IMR-90 (cell line): Measurements from ENCODE around the gene MSI2. TPM values are rescaled to one million over a fixed set of nuclear protein-coding genes. Genes with fewer than 3 reads are reported as not detected.

ENCODE experiments used
- ATAC-seq: fragments of 200-7000 bp; cut with Tn5 transposase; 2 replicates; pipeline ENCODE4 v1.9.1; 2020; ENCODE audit warnings: low read depth, mild to moderate bottlenecking, moderate library complexity
- BruUV-seq: library from RNA; stranded (reverse); fragments of 400-500 nt; replicated peaks from 2 replicates; lab custom pipeline; 2021; lab: Mats Ljungman, UMichigan
- CTCF ChIA-PET: fragments of 300-600 bp; formaldehyde crosslinking; extraction: SDS; loops from one replicate; lab custom pipeline; 2021; ENCODE audit warnings: antibody characterized with exemption; lab: Yijun Ruan, JAX
- POLR2A ChIA-PET: fragments of 300-600 bp; sonication (Branson Sonifier 250); formaldehyde crosslinking; loops from one replicate; lab custom pipeline; 2022; ENCODE audit warnings: antibody characterized with exemption; ENCODE audit not compliant: unreplicated experiment; lab: Charles Lee
- DNase-seq: peaks from one replicate; pipeline ENCODE4 v3.0.0; 2013
- H2AFZ ChIP-seq: replicated peaks from 2 replicates; pipeline ENCODE3; 2013; ENCODE audit warnings: low read length, mild to moderate bottlenecking; ENCODE audit not compliant: poor library complexity
- H2AK5ac ChIP-seq: 2 replicates; pipeline ENCODE4 v1.6.1; 2013; ENCODE audit warnings: low read depth, low read length, inconsistent platforms
- H2AK9ac ChIP-seq: replicated peaks from 2 replicates; pipeline ENCODE3; 2013; ENCODE audit warnings: mild to moderate bottlenecking, low read depth, low read length, moderate library complexity; ENCODE audit not compliant: poor library complexity
- H2BK120ac ChIP-seq: 2 replicates; pipeline ENCODE4 v1.6.1; 2013; ENCODE audit warnings: low read depth, low read length, inconsistent platforms
- H2BK15ac ChIP-seq: 3 replicates; pipeline ENCODE4 v1.6.1; 2013; ENCODE audit warnings: low read depth, low read length, inconsistent platforms
- H2BK20ac ChIP-seq: 2 replicates; pipeline ENCODE4 v1.6.1; 2013; ENCODE audit warnings: low read depth, mild to moderate bottlenecking, inconsistent platforms, low read length, moderate library complexity
- H2BK5ac ChIP-seq: 2 replicates; pipeline ENCODE4 v1.6.1; 2013; ENCODE audit warnings: mild to moderate bottlenecking, low read depth, low read length, inconsistent platforms; ENCODE audit not compliant: poor library complexity, severe bottlenecking
- H3K14ac ChIP-seq: replicated peaks from 2 replicates; pipeline ENCODE4 v1.6.1; 2013; ENCODE audit warnings: low read depth, low read length, inconsistent platforms
- H3K18ac ChIP-seq: 2 replicates; pipeline ENCODE4 v1.6.1; 2013; ENCODE audit warnings: low read depth, low read length, control low read depth
- H3K23ac ChIP-seq: 2 replicates; pipeline ENCODE4 v1.6.1; 2013; ENCODE audit warnings: low read depth, low read length, inconsistent platforms
- H3K27ac ChIP-seq: 2 replicates; pipeline ENCODE4 v1.5.1; 2013; ENCODE audit warnings: mild to moderate bottlenecking, control low read depth, low read length; ENCODE audit not compliant: insufficient read depth
- H3K27me3 ChIP-seq: 2 replicates; pipeline ENCODE4 v1.6.1; 2013; ENCODE audit warnings: low read length; ENCODE audit not compliant: control insufficient read depth, insufficient read depth
- H3K36me3 ChIP-seq: 2 replicates; pipeline ENCODE4 v1.6.1; 2013; ENCODE audit warnings: low read length, mixed read lengths; ENCODE audit not compliant: control insufficient read depth, insufficient read depth
- H3K4ac ChIP-seq: 2 replicates; pipeline ENCODE4 v1.6.1; 2013; ENCODE audit warnings: low read depth, low read length, inconsistent platforms
- H3K4me1 ChIP-seq: 2 replicates; pipeline ENCODE4 v1.6.1; 2013; ENCODE audit warnings: low read length, mixed read lengths; ENCODE audit not compliant: control insufficient read depth, insufficient read depth
- H3K4me2 ChIP-seq: 2 replicates; pipeline ENCODE4 v1.6.1; 2013; ENCODE audit warnings: low read depth, mild to moderate bottlenecking, control low read depth, low read length, moderate library complexity
- H3K4me3 ChIP-seq: 2 replicates; pipeline ENCODE4 v1.5.1; 2013; ENCODE audit warnings: low read depth, mild to moderate bottlenecking, control low read depth, low read length, moderate library complexity; ENCODE audit not compliant: insufficient read depth
- H3K56ac ChIP-seq: 2 replicates; pipeline ENCODE4 v1.6.1; 2013; ENCODE audit warnings: low read length, inconsistent platforms; ENCODE audit not compliant: insufficient read depth; ENCODE audit errors: extremely low read depth
- H3K79me1 ChIP-seq, 2 experiments: 2 replicates each; pipeline ENCODE4 v1.6.1; 2013; ENCODE audit warnings: low read length in 2 of 2, inconsistent platforms in 1 of 2, low read depth in 1 of 2
- H3K9ac ChIP-seq: 2 replicates; pipeline ENCODE4 v1.6.1; 2013; ENCODE audit warnings: low read depth, low read length, control low read depth
- H3K9me1 ChIP-seq: 2 replicates; pipeline ENCODE4 v1.6.1; 2013; ENCODE audit warnings: low read length, inconsistent platforms; ENCODE audit not compliant: insufficient read depth
- H3K9me3 ChIP-seq: 2 replicates; pipeline ENCODE4 v1.6.1; 2013; ENCODE audit warnings: low read length; ENCODE audit not compliant: control insufficient read depth, insufficient read depth
- H4K20me1 ChIP-seq: 2 replicates; pipeline ENCODE4 v1.6.1; 2013; ENCODE audit warnings: low read length, inconsistent platforms; ENCODE audit not compliant: insufficient read depth
- H4K5ac ChIP-seq: 2 replicates; pipeline ENCODE4 v1.6.1; 2013; ENCODE audit warnings: mild to moderate bottlenecking, low read depth, low read length, control low read depth
- H4K8ac ChIP-seq, 2 experiments: 2 replicates each; pipeline ENCODE4 v1.6.1; 2013; ENCODE audit warnings: low read depth in 2 of 2, low read length in 2 of 2, control low read depth in 1 of 2, inconsistent platforms in 1 of 2
- H4K91ac ChIP-seq: 2 replicates; pipeline ENCODE4 v1.6.1; 2013; ENCODE audit warnings: low read depth, low read length, inconsistent platforms; ENCODE audit not compliant: insufficient read depth
- BHLHE40 ChIP-seq: fragments of 150-350 bp; IDR thresholded peaks from 2 replicates; pipeline ENCODE4 v1.6.1; 2016; ENCODE audit warnings: mild to moderate bottlenecking, low read depth, low read length
- CEBPB ChIP-seq: IDR thresholded peaks from 2 replicates; pipeline ENCODE4 v1.6.1; 2012; ENCODE audit warnings: low read depth, low read length, improper control_type of control experiment
- MAFK ChIP-seq: IDR thresholded peaks from 2 replicates; pipeline ENCODE4 v1.6.1; 2012; ENCODE audit warnings: low read depth, low read length, improper control_type of control experiment
- NFE2L2 ChIP-seq: fragments of 150-350 bp; IDR thresholded peaks from 2 replicates; pipeline ENCODE4 v1.6.1; 2016; ENCODE audit warnings: low read depth, mild to moderate bottlenecking, low read length
- POLR2A ChIP-seq: IDR thresholded peaks from 2 replicates; pipeline ENCODE4 v1.6.1; 2012; ENCODE audit warnings: mild to moderate bottlenecking, low read depth, low read length
- SMC3 ChIP-seq: fragments of 150-350 bp; IDR thresholded peaks from 2 replicates; pipeline ENCODE4 v1.6.1; 2016; ENCODE audit warnings: low read depth, mild to moderate bottlenecking, antibody characterized with exemption, low read length, moderate library complexity
- WGBS, 2 experiments: methylation state at CpG; one replicate each; pipeline versions ENCODE4 v1.1.5 to v1.1.7; 2013; ENCODE audit warnings: missing lambda C conversion rate in 2 of 2; ENCODE audit not compliant: insufficient read length in 1 of 2; ENCODE audit errors: extremely low coverage in 2 of 2; 5-methylcytosine and 5-hydroxymethylcytosine counted together
- dilution Hi-C: fragments of 300-500 bp; cut with HindIII; formaldehyde crosslinking; loops from one replicate; pipeline ENCODE4 v1.14.3; 2018; ENCODE audit warnings: low sequenced_read_pairs; ENCODE audit not compliant: unreplicated experiment
- in situ Hi-C: fragments of 300-500 bp; cut with MboI; formaldehyde crosslinking; loops from 3 replicates; pipeline ENCODE4 v1.14.3; 2019; ENCODE audit warnings: low sequenced_read_pairs, inconsistent platforms, mixed read lengths
- intact Hi-C: fragments of 100-400 bp; cut with micrococcal nuclease; formaldehyde crosslinking; loops from 2 replicates; pipeline ENCODE4 v1.10.0; 2022
- polyA plus RNA-seq, 3 experiments: library from polyadenylated mRNA; depleted of rRNA; stranded (reverse); fragments of >200 nt; gene quantifications; 2 replicates each; pipeline ENCODE4 v1.2.3, GENCODE V29; 2012; ENCODE audit warnings: low replicate concordance in 1 of 3
- total RNA-seq: library from RNA; depleted of rRNA; stranded (reverse); fragments of >200 nt; gene quantifications from 2 replicates; pipeline ENCODE4 v1.2.3, GENCODE V29; 2012
- TF ChIP-seq, protein P1 (sequence below): fragments of 150-350 bp; IDR thresholded peaks from 2 replicates; pipeline ENCODE4 v1.6.1; 2016; ENCODE audit warnings: low read depth, mild to moderate bottlenecking, low read length, moderate library complexity, borderline replicate concordance

The MSI2 gene
- total and polyA plus RNA-seq, 2 of the 4 experiments (the other 2 are of a cell fraction): 13.0 to 16.0 TPM

DNA sequence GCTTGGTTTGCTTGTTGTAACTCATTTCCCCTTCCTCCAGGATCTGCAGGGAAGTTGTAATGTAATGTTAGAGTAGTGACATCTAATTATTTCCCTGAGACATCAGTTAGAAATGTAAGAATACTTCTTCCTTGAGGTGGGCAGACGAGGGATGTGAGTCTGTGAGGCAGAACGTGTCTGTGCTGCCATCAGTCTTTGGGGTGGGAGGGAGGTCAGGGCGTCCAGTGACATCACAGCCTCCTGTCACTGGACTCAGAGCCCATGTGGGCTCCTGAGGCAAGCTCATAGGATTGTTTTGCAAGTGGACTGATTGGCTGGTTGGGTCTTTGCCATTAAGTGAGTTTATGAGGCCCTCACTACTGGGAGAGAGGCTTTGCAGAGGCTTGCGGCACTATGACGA is 300.0 kb downstream of the MSI2 start:
- no peak overlapping the region for H3K27ac ChIP-seq
- no peak overlapping the region for H3K23ac ChIP-seq
- no peak overlapping the region; the same call in 1 of the 2 replicates for H2BK120ac ChIP-seq
- no peak overlapping the region for H2BK15ac ChIP-seq
- no peak overlapping the region for H2AFZ ChIP-seq
- H2AK9ac ChIP-seq: no peak overlapping the region
- H4K20me1 ChIP-seq: no peaks in the 10 kb centered on the region
- no peaks in the 10 kb centered on the region for H3K36me3 ChIP-seq
- H3K14ac ChIP-seq: no peak overlapping the region
- H2AK5ac ChIP-seq: peak overlapping the region; percentile 84
- H3K56ac ChIP-seq: no peak overlapping the region
- H4K5ac ChIP-seq: no peak overlapping the region
- H3K27me3 ChIP-seq: no peaks in the 10 kb centered on the region
- H4K91ac ChIP-seq: 0 out of 2 replicates have a peak overlapping the region, but pooled peaks have one; percentile 6
- ChIA-PET CTCF (no interaction called here), POLR2A (no interaction called here)
- H4K8ac ChIP-seq: no peak overlapping the region; a peak in 1 of 4 replicates
- H2BK5ac ChIP-seq: no peak overlapping the region
- peaks cover 0 to 10% of the 10 kb centered on the region in 2 experiments; a peak in 1 of 4 replicates for H3K79me1 ChIP-seq
- no peak overlapping the region for H3K18ac ChIP-seq
- H3K4ac ChIP-seq: peak overlapping the region; percentile 33; the same call in 1 of the 2 replicates
- peak; percentile 31 for DNase-seq
- peaks cover 12% of the 10 kb centered on the region; the same call in 1 of the 2 replicates for H3K9me1 ChIP-seq
- no peaks in the 10 kb centered on the region for H3K9me3 ChIP-seq
- TF ChIP-seq, protein P1, sequence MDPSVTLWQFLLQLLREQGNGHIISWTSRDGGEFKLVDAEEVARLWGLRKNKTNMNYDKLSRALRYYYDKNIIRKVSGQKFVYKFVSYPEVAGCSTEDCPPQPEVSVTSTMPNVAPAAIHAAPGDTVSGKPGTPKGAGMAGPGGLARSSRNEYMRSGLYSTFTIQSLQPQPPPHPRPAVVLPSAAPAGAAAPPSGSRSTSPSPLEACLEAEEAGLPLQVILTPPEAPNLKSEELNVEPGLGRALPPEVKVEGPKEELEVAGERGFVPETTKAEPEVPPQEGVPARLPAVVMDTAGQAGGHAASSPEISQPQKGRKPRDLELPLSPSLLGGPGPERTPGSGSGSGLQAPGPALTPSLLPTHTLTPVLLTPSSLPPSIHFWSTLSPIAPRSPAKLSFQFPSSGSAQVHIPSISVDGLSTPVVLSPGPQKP: no peak
- TF ChIP-seq BHLHE40 (no peak), MAFK (no peak), POLR2A (no peak), NFE2L2 (no peak), CEBPB (no peak), SMC3 (no peak)
- in situ Hi-C loops: no loop called here
- intact Hi-C loops: no loop called here
- peaks cover 17% of the 10 kb centered on the region for H3K4me1 ChIP-seq
- BruUV-seq: no TSS peak
- H3K9ac ChIP-seq: no peak overlapping the region
- H2BK20ac ChIP-seq: no peak overlapping the region; the same call in 1 of the 2 replicates
- no peak overlapping the region for H3K4me3 ChIP-seq
- no CpG with 5 or more reads among the region's 5 CpGs for WGBS, 2 experiments
- no peak for ATAC-seq
- dilution Hi-C loops: no loop called here
- H3K4me2 ChIP-seq: no peak overlapping the region
